Uterus (tissue), 2 donors: ENCODE data around the gene MBD5.

Experiments used
- CTCF ChIP-seq, 4 experiments: fragments of 200-600 bp in 2 of 4; fragments of 450-650 bp in 2 of 4; sonication (generic) in 2 of 4; IDR thresholded peaks; one replicate each; pipeline ENCODE4 v1.5.1; 2016 to 2019; ENCODE audit warnings: antibody characterized with exemption in 4 of 4, mild to moderate bottlenecking in 2 of 4, moderate library complexity in 1 of 4
- POLR2A ChIP-seq, 2 donors: fragments of 450-650 bp; IDR thresholded peaks; one replicate each; pipeline ENCODE4 v1.6.1; 2016; ENCODE audit warnings: antibody characterized with exemption in 2 of 2, mild to moderate bottlenecking in 1 of 2, moderate library complexity in 1 of 2

GRCh38 chr2:148557844-148558436 lies 537.0 kb downstream of the MBD5 start:
- TF ChIP-seq CTCF (IDR thresholded peaks at IDR 0.05) (no peak), POLR2A (IDR thresholded peaks at IDR 0.05) (no peak)
